Right lobe of liver (tissue), 4 donors: ENCODE data around the gene RPL36A.

Experiments used
- POLR2A ChIP-seq: fragments of 450-650 bp; IDR thresholded peaks from one replicate; pipeline ENCODE4 v1.6.1; 2017; ENCODE audit warnings: antibody characterized with exemption, mild to moderate bottlenecking
- TF ChIP-seq, protein P1 (sequence below), 4 donors: fragments of 200-600 bp in 3 of 4; fragments of 450-650 bp in 1 of 4; IDR thresholded peaks; one replicate each; pipeline versions ENCODE4 v1.5.1 to v1.8.0; 2016 to 2022; ENCODE audit warnings: antibody characterized with exemption in 4 of 4, mild to moderate bottlenecking in 2 of 4
- donor health status: DM: no; HTN: no; CAD: no.
- donor health status: DM: no; HTN: no; CAD: no.
- donor health status: DM: no; HTN: yes; CAD: no.

GRCh38 chrX:101411984-101412383 is 21.2 kb downstream of the RPL36A start:
- TF ChIP-seq, protein P1, sequence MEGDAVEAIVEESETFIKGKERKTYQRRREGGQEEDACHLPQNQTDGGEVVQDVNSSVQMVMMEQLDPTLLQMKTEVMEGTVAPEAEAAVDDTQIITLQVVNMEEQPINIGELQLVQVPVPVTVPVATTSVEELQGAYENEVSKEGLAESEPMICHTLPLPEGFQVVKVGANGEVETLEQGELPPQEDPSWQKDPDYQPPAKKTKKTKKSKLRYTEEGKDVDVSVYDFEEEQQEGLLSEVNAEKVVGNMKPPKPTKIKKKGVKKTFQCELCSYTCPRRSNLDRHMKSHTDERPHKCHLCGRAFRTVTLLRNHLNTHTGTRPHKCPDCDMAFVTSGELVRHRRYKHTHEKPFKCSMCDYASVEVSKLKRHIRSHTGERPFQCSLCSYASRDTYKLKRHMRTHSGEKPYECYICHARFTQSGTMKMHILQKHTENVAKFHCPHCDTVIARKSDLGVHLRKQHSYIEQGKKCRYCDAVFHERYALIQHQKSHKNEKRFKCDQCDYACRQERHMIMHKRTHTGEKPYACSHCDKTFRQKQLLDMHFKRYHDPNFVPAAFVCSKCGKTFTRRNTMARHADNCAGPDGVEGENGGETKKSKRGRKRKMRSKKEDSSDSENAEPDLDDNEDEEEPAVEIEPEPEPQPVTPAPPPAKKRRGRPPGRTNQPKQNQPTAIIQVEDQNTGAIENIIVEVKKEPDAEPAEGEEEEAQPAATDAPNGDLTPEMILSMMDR (IDR thresholded peaks at IDR 0.05) = no peak
- no peak for TF ChIP-seq POLR2A
